Measurements from ENCODE around the gene NECTIN1. TPM values are rescaled to one million over a fixed set of nuclear protein-coding genes. Genes with fewer than 3 reads are reported as not detected.

Gene NECTIN1
- total and polyA plus RNA-seq, 2 experiments from 2014 or later: 1.0 to 5.2 TPM

DNA sequence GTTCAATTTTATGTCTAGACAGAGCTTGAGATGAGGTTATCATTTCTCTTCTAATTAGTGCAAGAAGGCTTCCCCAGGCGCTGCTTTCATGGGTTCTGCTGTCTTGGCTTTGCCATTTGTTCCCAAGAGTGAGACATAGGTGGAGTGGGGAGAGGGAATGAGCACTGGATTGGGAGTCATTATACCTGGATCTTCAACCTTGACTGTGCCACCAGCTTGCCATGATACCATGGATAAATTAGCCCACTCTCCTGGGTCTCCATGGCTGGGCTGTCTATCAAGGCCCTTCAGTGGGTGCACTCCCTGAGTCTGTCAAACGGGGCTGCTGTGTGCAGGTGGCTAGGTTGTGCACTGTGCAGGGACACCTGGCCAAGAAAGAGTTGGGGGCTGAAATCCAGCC lies 15.6 kb upstream of the NECTIN1 start:
- Histone ChIP-seq H3K4me1 (ENCODE audit: insufficient read depth) (peaks cover 4% of the 10 kb centered on the region; the same call in 1 of the 2 replicates), H2AFZ (no peak overlapping the region), H3K27me3 (replicated peaks; ENCODE audit: insufficient read depth) (peaks cover 27% of the 10 kb centered on the region), H3K4me3 (no peak overlapping the region), H3K79me2 (ENCODE audit: insufficient read depth) (no peaks in the 10 kb centered on the region), H3K9ac (no peak overlapping the region), H3F3A (ENCODE audit: insufficient read depth) (no peaks in the 10 kb centered on the region), H3K9me3 (ENCODE audit: low read depth) (no peaks in the 10 kb centered on the region), H4K20me1 (ENCODE audit: insufficient read depth) (no peaks in the 10 kb centered on the region), H3K36me3 (ENCODE audit: low read depth) (no peaks in the 10 kb centered on the region), H3K9me2 (ENCODE audit: insufficient read depth) (no peaks in the 10 kb centered on the region), H3K27ac (no peak overlapping the region), H3K4me2 (ENCODE audit: unreplicated experiment) (no peak overlapping the region)
- no peak for TF ChIP-seq EZH2phosphoT487 (IDR thresholded peaks at IDR 0.05; ENCODE audit: insufficient read depth, low read depth)
- no peak for TF ChIP-seq EZH2 (IDR thresholded peaks at IDR 0.05; ENCODE audit: insufficient read depth, poor library complexity, severe bottlenecking)
- 84 to 85% methylated on average over 2 of the region's 2 CpGs for WGBS, 2 experiments (ENCODE audit: low coverage in 1 of 2, low lambda C conversion rate in 2 of 2, missing lambda C conversion rate in 2 of 2)
- in situ Hi-C loops (cut with MboI): no loop called here
- DNase-seq: no peak

DNA sequence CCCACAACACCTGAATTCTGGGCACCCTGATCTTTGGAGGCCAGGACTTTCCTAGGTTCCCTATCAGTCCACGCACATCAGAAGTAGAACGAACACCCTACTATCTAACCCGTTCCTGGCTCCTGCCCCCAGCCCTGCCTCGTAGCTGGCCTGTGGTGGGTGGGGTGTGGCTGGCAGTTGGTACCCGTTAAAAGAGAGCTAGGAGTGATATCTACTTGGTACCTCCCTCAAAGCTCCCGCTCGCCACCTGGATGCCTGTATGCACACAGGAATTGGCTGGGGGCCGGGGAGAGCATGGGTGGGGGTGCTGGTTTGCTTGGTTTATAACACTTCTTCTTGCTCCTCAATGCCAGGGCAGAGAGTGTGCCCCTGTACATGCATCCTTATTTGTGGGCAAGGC lies 14.0 kb upstream of the NECTIN1 start:
- no peak overlapping the region for H3K9ac ChIP-seq
- DNase-seq: no peak
- H3K4me2 ChIP-seq (ENCODE audit: unreplicated experiment): no peak overlapping the region
- no peak overlapping the region for H2AFZ ChIP-seq
- H3K4me3 ChIP-seq: no peak overlapping the region
- in situ Hi-C loops (cut with MboI): no loop called here
- no peaks in the 10 kb centered on the region for H3K9me2 ChIP-seq (ENCODE audit: insufficient read depth)
- TF ChIP-seq EZH2 (IDR thresholded peaks at IDR 0.05; ENCODE audit: insufficient read depth, poor library complexity, severe bottlenecking) (no peak), EZH2phosphoT487 (IDR thresholded peaks at IDR 0.05; ENCODE audit: insufficient read depth, low read depth) (no peak)
- no peaks in the 10 kb centered on the region for H3F3A ChIP-seq (ENCODE audit: insufficient read depth)
- WGBS, 2 experiments (ENCODE audit: low coverage in 1 of 2, low lambda C conversion rate in 2 of 2, missing lambda C conversion rate in 2 of 2): 57 to 68% methylated on average over 8 of the region's 8 CpGs
- peaks cover 4% of the 10 kb centered on the region; the same call in 1 of the 2 replicates for H3K4me1 ChIP-seq (ENCODE audit: insufficient read depth)
- no peaks in the 10 kb centered on the region for H3K9me3 ChIP-seq (ENCODE audit: low read depth)
- no peaks in the 10 kb centered on the region for H3K36me3 ChIP-seq (ENCODE audit: low read depth)
- no peaks in the 10 kb centered on the region for H3K79me2 ChIP-seq (ENCODE audit: insufficient read depth)
- H3K27me3 ChIP-seq (replicated peaks; ENCODE audit: insufficient read depth): peaks cover 27% of the 10 kb centered on the region
- H3K27ac ChIP-seq: no peak overlapping the region
- no peaks in the 10 kb centered on the region for H4K20me1 ChIP-seq (ENCODE audit: insufficient read depth)

DNA sequence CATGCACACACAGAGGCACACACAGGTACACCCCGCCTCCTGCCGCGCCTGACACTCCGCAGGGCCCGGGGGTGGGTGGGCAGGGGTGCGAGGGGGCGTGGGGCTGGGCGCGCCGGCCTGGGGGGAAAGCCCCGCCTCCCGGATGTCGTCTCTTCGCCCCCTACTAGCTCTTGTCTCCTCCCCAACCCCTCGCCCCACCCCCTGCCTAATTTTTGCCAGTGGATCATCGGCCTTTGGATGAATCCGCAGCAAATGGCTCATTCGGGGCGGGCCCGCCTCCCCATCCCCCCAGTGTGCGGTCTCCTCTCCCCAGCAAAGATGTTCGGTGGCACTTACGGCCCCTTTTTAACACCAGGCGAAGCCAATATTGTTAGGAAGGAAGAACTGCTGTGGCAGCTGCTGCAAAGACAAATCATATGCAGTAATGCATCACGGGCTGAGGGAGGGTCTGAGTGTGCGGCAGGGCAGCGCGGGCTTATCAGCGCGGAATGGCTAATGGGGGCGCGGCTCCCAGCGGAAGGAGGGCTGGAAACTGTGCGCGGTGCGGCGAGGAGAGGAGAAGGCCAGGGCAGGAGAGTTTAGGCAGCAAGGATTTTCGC lies 13.4 kb upstream of the NECTIN1 start:
- TF ChIP-seq EZH2 (IDR thresholded peaks at IDR 0.05; ENCODE audit: insufficient read depth, poor library complexity, severe bottlenecking): no peak
- TF ChIP-seq EZH2phosphoT487 (IDR thresholded peaks at IDR 0.05; ENCODE audit: insufficient read depth, low read depth): no peak
- Histone ChIP-seq H4K20me1 (ENCODE audit: insufficient read depth) (no peaks in the 10 kb centered on the region), H3F3A (ENCODE audit: insufficient read depth) (no peaks in the 10 kb centered on the region), H3K36me3 (ENCODE audit: low read depth) (no peaks in the 10 kb centered on the region), H3K9ac (no peak overlapping the region), H3K9me3 (ENCODE audit: low read depth) (no peaks in the 10 kb centered on the region), H3K27me3 (replicated peaks; ENCODE audit: insufficient read depth) (peaks cover 27% of the 10 kb centered on the region), H3K4me1 (ENCODE audit: insufficient read depth) (peaks cover 4% of the 10 kb centered on the region; the same call in 1 of the 2 replicates), H3K79me2 (ENCODE audit: insufficient read depth) (no peaks in the 10 kb centered on the region), H3K9me2 (ENCODE audit: insufficient read depth) (no peaks in the 10 kb centered on the region), H3K27ac (no peak overlapping the region), H2AFZ (no peak overlapping the region), H3K4me2 (ENCODE audit: unreplicated experiment) (peak overlapping the region; percentile 78), H3K4me3 (peak overlapping the region; percentile 40; the same call in 1 of the 2 replicates)
- WGBS, 2 experiments (ENCODE audit: low coverage in 1 of 2, low lambda C conversion rate in 2 of 2, missing lambda C conversion rate in 2 of 2): 4 to 5% methylated on average over 20 to 38 of the region's 38 CpGs
- peak; percentile 39 for DNase-seq
- in situ Hi-C loops (cut with MboI): no loop called here

DNA sequence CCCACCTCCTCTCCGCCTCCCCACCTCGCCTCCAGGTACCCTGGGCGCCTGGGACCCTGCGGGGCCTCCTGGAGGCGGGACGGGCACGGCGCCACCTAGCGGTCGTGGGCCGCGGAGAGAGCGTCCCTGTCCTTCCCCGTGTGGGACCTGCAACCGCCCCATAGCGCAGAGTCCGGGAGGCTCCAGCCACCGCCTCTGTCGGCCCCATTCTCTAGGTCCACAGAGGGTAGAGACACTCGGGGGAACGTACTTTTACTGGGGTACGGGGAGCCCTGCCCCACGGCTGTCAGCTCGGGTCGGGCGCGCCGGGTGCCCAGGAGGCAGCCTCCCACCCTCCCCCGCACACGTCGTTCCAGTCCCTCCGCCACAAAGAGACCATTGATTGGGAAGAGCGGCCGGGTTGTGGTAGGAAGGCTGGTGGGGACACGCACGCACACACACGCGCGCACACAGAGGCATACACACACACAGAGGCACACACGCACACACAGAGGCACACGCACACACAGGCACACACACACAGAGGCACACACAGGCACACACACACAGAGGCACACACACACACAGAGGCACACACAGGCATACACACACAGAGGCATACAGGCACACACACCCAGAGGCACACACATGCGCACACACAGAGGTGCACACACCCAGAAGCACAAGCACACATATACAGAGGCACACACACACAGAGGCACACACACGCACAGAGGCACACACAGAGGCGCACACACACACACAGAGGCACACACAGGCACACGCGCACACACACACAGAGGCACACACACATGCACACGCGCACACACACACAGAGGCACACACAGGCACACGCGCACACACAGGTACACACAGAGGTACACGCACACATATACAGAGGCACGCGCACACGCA lies 12.6 kb upstream of the NECTIN1 start:
- TF ChIP-seq EZH2 (IDR thresholded peaks at IDR 0.05; ENCODE audit: insufficient read depth, poor library complexity, severe bottlenecking): no peak
- no peak for TF ChIP-seq EZH2phosphoT487 (IDR thresholded peaks at IDR 0.05; ENCODE audit: insufficient read depth, low read depth)
- no peak overlapping the region for H3K4me3 ChIP-seq
- in situ Hi-C loops (cut with MboI): no loop called here
- H3F3A ChIP-seq (ENCODE audit: insufficient read depth): no peaks in the 10 kb centered on the region
- peaks cover 4% of the 10 kb centered on the region; the same call in 1 of the 2 replicates for H3K4me1 ChIP-seq (ENCODE audit: insufficient read depth)
- H2AFZ ChIP-seq: no peak overlapping the region
- H3K9me3 ChIP-seq (ENCODE audit: low read depth): no peaks in the 10 kb centered on the region
- peaks cover 27% of the 10 kb centered on the region for H3K27me3 ChIP-seq (replicated peaks; ENCODE audit: insufficient read depth)
- H3K9me2 ChIP-seq (ENCODE audit: insufficient read depth): no peaks in the 10 kb centered on the region
- H3K79me2 ChIP-seq (ENCODE audit: insufficient read depth): no peaks in the 10 kb centered on the region
- peak; percentile 45 for DNase-seq
- 3 to 7% methylated on average over 36 to 52 of the region's 54 CpGs for WGBS, 2 experiments (ENCODE audit: low coverage in 1 of 2, low lambda C conversion rate in 2 of 2, missing lambda C conversion rate in 2 of 2)
- H3K4me2 ChIP-seq (ENCODE audit: unreplicated experiment): peak overlapping the region; percentile 57
- no peak overlapping the region for H3K9ac ChIP-seq
- no peaks in the 10 kb centered on the region for H4K20me1 ChIP-seq (ENCODE audit: insufficient read depth)
- H3K27ac ChIP-seq: no peak overlapping the region
- H3K36me3 ChIP-seq (ENCODE audit: low read depth): no peaks in the 10 kb centered on the region
